IPS DF 19.7 (cell line): ENCODE measurements around the gene MEN1.

Experiments used
- DNase-seq: peaks from one replicate; pipeline ENCODE4 v3.0.0-alpha.2; 2013; ENCODE audit warnings: low read depth, low spot score

Gene MEN1

DNA sequence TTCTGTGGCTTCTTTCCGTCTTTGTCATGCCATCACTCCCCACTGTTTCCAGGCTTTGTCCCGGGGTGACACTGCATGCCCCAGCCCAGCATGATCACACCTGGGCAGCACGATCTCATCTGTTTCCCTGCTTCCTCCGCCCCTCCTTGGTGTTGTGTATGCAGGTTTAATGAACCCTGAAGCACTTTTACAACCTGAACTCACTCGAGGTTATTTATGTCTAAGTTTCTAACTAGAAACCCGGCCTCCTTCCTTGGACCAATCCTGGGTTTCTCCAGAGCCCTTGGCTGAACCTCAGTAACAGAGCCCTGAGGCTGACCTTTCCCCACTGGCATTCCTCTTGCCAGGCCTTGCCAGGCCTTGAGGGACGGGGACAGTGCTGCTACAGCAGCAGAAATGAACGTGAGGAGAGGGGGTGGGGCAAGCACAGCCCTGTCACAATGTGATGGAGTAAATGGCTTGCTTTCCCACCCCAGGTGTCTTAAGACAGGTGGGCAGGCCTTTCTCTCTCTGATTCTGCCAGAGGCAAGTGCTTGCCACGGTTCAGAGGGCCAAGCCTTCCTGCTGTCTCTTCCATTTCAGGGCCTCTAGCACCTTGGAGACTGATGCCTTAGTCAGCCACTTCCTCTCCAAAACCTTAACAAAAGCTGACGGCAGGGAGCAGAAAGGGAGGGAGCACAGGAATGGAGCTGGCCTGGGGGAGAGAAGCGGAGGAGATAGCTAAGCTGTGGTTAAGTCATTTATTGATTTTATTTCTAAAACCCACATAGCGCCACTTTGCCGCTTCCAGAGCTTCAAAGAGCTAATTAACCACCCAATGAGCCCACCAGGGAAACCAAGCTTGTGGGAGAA is 47.5 kb downstream of the MEN1 start:
- DNase-seq = no peak

DNA sequence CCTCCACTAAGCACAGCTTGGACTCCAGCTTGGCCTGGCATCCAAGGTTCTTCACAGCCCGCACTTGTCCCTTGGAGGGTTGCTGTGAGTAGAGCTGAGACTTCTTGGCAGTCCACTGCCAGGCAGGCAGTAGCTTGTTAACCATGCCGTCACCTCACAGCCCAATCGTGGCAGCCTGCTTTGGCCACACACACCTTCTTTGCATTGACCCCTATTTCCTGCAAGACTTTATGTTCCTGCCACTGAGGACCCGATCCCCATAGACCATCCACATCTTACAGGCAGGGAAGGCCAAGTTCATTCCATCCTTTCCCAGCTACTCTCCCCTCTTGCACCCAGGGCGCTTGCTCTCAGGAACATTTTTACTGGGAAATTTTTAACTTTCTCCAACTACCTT is 48.1 kb downstream of the MEN1 start:
- no peak for DNase-seq

GRCh38 chr11:64760759-64761420 is 49.5 kb downstream of the MEN1 start:
- no peak for DNase-seq

GRCh38 chr11:64759722-64760719 is 50.3 kb downstream of the MEN1 start, which contains the start of gene PYGM:
Gene PYGM (minus strand): TSS chr11:64759974. CDS start chr11:64759898, 76 bp downstream.
- DNase-seq = no peak

DNA sequence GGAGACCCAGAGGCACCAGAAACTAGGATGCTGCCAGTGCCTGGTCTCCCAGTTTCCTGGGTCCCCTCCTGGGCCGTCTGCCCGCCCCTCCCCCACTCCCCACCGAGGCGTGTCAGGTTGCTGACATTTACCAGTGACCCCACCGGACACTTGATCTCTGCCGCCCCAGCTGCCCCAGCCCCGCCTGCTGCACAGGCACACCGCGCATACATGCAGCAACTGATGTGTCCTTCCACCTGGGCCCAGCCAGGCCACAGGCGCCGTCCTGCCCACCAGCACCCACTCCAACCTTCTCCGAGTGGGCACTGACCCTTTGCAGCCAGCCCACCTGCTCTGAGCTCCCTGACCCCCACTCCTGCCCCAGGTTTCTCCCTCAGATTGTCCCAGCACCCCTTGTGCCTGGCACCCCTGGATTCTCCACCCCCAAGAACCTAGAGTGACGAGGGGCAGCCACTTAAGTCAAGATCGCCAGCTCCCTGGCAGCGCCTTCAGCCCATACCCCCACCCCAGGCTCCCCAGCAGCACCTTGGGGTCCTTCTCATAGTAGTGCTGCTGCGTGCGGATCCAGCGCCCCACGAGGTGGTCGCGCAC is 51.1 kb downstream of the MEN1 start:
- no peak for DNase-seq

DNA sequence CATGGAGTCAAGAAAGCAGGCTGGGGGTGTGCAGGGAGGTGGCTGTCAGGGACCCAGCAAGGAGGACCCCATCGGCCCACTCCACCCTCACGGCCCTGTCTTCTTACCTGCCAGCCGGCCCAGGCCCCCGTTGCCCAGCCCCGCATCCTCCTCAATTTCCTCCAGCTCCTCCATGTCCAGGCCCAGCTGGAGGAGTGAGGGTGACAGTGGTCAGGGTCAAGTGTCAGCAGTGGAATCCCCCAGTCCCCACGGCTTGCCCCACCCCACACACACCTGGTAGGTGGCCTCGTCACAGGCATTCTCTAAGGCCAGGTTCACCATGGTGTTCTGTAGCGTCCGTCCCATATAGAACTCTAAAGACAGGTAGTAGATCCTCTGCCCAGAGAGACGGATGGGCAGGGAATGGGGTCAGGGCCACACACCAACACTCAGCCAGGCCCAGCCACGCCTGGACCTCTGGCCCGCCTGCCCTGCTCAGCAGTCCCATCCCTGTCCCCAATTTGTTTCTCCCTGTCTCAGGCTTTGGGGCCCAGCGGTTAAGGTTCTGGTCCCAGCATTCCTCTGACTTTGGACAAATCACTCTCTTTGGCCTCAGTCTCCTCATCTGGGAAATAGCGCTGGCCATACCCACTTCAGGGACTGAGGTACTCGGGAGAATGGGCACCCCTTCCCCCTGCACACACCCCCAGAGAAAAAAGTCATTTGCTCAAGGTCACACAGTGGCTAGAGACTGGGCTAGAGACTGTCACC is 51.8 kb downstream of the MEN1 start:
- DNase-seq = no peak

- no peak for DNase-seq
Measured at GRCh38 chr11:64757549-64758329, 52.6 kb downstream of the MEN1 start.

DNA sequence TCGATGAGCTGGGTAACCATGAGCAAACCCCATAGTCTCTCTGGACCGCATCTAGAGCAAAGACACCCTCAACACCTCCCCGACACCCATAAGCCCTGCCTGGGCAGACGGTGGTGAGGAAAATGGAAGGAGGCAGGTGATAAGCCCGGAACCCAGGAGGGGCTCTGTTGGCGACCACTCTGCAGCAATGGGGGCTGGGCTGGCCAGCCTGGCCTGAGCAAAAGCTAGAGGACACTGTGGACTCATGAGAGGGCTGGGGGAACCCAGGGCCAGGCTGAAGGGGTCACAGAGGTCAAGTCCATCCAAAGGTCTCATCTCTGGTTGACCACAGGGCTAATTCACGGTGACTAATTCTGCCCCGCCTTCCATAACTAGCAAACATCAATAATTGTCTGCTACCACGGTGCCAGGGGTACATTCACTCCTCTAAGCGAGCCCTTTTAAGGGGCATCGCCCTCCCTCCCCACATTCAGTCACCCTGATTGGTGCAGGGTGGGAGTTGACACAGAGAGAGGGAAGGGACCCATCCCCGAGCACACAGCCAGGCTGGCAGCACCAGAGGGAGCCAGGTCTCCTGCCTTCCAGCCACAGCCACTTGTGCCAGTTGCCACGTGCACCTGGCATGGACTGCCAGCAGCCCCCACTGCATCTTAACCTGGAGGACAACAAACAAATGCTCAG is 54.5 kb downstream of the MEN1 start:
- no peak for DNase-seq

GRCh38 chr11:64754919-64755662 is 55.3 kb downstream of the MEN1 start:
- DNase-seq = no peak

DNA sequence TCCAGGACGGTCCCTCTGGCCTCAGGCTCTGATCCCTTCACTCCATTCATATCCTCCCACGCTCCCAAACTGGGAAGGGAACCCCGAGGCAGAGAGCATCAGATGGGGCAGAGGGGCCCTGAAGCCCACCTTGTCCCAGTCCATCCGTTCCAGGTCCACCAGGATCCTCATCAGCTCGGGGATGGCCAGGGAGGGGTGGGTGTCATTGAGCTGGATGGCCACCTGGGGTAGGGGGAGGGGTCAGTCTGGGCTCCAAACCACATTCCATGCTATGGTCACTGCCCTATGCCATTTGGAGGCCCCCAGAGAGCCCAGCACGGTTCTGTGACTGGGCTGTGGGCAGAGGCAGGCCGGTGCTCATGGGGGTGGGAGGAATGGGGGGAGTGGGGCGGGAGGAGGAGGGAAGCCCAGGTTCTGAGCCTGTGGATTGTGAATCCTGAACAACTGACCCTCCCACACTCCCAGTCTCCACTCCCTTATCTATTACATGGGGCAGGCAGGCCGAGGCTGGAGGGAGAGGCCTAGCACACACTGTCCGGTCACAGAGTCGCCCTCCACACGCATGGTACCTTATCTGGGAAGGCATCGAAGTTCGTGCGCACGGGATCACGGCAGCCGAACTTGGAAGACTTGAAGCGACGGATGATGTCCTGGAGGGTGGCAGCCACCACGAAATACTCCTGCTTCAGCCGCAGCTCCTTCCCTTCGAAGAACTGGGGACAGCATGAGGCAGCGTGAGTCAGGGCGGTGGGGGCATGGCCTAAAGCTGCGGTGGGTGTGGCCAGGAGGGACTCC is 56.0 kb downstream of the MEN1 start:
- DNase-seq = no peak
